Ovary (tissue), 3 donors: ENCODE measurements around the gene HOXA11.

Source experiments
- EP300 ChIP-seq: sonication (generic); formaldehyde crosslinking; IDR thresholded peaks from one replicate; pipeline ENCODE4 v1.6.1; 2017; ENCODE audit warnings: antibody characterized with exemption
- POLR2A ChIP-seq: fragments of 450-650 bp; IDR thresholded peaks from one replicate; pipeline ENCODE4 v1.6.1; 2017; ENCODE audit warnings: antibody characterized with exemption, mild to moderate bottlenecking, moderate library complexity
- TF ChIP-seq, protein P1 (sequence below), 3 donors: fragments of 450-650 bp in 2 of 3; fragments of 200-600 bp in 1 of 3; IDR thresholded peaks; one replicate each; pipeline versions ENCODE4 v1.5.1 to v1.8.0; 2016 to 2022; ENCODE audit warnings: antibody characterized with exemption in 3 of 3, mild to moderate bottlenecking in 1 of 3
- donor health status: DM: no; HTN: no; CAD: no.

DNA sequence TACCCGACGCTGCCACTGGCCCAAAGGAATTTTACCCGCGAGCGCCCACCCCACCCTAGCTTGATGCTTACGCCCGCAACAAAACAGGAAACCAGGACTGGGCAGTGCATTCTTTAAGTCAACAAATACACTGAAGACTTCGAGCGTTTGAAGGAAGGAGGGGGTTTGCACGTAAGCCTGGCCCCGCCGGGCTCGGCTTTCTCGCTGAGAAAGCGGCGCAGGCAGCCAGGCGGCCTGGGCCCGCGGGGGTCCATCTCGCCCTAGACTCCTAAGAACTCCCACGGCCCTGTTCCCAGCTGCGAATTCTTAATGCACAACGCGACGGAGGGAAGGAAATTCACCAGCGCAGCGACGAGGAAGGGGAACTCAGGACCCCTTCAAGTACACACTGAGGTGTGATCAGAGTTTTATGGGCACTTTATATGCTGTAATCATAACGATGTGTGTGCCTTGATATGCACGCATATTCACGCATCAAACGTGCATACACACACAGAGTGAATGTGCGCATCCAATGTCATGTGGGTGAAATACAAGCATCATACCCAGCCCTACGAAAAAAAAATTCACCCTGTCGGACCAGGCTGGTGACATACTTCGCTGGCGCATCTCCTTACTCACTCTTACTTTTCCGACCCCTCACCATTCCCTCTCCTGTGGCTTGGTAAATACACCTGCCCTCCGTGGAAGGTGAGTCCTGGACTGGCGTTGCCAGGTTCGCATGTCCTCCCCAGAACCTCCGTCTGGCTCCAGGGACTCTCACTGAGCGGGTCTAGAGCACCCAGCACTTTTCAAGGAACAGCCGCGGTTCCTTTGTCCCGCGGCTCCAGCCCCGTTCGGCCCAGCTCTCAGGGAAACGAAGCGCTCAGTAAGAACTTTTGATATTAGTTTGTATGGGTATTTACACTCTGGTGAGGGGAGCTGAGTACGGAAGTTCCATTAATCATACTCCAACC, 20.6 kb upstream of the HOXA11 start:
- TF ChIP-seq, protein P1, sequence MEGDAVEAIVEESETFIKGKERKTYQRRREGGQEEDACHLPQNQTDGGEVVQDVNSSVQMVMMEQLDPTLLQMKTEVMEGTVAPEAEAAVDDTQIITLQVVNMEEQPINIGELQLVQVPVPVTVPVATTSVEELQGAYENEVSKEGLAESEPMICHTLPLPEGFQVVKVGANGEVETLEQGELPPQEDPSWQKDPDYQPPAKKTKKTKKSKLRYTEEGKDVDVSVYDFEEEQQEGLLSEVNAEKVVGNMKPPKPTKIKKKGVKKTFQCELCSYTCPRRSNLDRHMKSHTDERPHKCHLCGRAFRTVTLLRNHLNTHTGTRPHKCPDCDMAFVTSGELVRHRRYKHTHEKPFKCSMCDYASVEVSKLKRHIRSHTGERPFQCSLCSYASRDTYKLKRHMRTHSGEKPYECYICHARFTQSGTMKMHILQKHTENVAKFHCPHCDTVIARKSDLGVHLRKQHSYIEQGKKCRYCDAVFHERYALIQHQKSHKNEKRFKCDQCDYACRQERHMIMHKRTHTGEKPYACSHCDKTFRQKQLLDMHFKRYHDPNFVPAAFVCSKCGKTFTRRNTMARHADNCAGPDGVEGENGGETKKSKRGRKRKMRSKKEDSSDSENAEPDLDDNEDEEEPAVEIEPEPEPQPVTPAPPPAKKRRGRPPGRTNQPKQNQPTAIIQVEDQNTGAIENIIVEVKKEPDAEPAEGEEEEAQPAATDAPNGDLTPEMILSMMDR (IDR thresholded peaks at IDR 0.05): no peak
- TF ChIP-seq POLR2A (no peak), EP300 (no peak)
